D341Med (cell line): ENCODE data around the gene ICAM4.

ENCODE experiments used
- DNase-seq: peaks from one replicate; pipeline ENCODE4 v3.0.0; 2012; ENCODE audit warnings: low spot score

Gene ICAM4

DNA sequence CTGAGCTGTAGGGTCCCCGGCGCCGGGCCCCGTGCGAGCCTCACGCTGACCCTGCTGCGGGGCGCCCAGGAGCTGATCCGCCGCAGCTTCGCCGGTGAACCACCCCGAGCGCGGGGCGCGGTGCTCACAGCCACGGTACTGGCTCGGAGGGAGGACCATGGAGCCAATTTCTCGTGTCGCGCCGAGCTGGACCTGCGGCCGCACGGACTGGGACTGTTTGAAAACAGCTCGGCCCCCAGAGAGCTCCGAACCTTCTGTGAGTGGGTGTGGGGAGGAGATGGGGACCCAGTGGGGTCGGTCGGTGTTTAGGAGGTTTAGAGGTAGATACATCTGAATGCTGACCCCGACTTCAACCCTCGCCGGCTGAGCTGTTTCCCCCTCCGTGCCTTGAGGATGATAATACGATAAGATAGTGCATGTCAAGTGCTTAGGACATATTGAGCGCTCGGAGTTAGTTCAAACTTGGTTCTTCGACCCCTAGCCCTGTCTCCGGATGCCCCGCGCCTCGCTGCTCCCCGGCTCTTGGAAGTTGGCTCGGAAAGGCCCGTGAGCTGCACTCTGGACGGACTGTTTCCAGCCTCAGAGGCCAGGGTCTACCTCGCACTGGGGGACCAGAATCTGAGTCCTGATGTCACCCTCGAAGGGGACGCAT, 4.9 kb downstream of the ICAM4 start:
- DNase-seq, result no peak

DNA sequence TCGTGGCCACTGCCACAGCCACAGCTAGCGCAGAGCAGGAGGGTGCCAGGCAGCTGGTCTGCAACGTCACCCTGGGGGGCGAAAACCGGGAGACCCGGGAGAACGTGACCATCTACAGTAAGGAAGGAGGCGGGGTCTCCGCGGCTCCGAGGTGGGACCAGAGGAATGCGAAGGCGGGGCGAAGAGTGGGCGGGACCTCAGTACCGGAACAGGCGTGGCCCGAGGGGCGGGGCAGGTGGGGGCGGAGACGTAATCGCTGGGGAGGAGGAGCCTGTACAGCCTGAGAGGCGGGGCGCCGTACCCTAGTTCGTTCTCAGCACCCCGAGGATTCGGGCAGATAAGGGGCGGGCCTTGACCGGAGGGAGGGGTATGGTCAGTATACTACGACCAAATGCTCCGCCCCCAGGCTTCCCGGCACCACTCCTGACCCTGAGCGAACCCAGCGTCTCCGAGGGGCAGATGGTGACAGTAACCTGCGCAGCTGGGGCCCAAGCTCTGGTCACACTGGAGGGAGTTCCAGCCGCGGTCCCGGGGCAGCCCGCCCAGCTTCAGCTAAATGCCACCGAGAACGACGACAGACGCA, 5.5 kb downstream of the ICAM4 start:
- DNase-seq, result peak; percentile 82

DNA sequence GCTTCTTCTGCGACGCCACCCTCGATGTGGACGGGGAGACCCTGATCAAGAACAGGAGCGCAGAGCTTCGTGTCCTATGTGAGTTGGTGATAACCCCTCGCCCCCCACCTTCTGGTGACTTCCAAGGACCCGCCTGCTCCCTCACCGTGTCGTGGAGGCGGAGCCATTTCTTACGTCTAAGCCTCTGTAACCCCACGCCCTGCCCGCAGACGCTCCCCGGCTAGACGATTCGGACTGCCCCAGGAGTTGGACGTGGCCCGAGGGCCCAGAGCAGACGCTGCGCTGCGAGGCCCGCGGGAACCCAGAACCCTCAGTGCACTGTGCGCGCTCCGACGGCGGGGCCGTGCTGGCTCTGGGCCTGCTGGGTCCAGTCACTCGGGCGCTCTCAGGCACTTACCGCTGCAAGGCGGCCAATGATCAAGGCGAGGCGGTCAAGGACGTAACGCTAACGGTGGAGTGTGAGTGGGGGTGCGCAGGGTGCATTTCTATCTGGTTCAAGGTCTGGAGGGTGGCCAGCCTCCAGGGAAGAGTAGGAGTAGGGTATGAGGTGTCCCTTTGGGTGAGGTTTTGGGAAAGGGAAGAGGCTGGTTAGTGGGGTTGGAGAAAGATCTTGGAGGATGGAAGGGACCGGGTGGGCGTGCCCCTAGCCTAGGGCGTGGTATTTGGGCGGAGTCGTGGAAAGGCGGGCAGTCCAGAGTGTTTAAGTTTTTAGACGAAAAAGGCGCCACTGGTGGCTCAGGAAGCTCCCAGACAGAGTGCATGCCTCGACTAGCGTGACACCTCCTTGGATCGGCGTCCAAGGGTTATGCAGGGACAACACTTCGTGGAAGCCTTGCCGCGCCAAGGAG, 6.3 kb downstream of the ICAM4 start:
- DNase-seq, result no peak

DNA sequence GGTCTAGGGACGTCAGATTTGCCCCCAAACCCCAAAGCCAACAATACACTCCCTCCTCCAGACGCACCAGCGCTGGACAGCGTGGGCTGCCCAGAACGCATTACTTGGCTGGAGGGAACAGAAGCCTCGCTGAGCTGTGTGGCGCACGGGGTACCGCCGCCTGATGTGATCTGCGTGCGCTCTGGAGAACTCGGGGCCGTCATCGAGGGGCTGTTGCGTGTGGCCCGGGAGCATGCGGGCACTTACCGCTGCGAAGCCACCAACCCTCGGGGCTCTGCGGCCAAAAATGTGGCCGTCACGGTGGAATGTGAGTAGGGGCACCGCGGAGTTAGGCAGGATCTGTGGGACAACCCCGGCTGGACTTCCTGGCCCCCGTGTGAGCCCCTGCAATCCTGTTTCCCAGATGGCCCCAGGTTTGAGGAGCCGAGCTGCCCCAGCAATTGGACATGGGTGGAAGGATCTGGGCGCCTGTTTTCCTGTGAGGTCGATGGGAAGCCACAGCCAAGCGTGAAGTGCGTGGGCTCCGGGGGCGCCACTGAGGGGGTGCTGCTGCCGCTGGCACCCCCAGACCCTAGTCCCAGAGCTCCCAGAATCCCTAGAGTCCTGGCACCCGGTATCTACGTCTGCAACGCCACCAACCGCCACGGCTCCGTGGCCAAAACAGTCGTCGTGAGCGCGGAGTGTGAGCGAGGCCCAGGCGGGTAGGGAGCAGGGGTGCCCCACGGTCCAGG, 7.0 kb downstream of the ICAM4 start:
- DNase-seq, result no peak

DNA sequence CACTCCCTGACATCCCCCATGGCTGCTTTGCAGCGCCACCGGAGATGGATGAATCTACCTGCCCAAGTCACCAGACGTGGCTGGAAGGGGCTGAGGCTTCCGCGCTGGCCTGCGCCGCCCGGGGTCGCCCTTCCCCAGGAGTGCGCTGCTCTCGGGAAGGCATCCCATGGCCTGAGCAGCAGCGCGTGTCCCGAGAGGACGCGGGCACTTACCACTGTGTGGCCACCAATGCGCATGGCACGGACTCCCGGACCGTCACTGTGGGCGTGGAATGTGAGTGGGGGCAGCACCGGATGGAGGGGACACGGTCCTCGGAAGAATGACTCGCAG, 7.6 kb downstream of the ICAM4 start:
- no peak for DNase-seq

DNA sequence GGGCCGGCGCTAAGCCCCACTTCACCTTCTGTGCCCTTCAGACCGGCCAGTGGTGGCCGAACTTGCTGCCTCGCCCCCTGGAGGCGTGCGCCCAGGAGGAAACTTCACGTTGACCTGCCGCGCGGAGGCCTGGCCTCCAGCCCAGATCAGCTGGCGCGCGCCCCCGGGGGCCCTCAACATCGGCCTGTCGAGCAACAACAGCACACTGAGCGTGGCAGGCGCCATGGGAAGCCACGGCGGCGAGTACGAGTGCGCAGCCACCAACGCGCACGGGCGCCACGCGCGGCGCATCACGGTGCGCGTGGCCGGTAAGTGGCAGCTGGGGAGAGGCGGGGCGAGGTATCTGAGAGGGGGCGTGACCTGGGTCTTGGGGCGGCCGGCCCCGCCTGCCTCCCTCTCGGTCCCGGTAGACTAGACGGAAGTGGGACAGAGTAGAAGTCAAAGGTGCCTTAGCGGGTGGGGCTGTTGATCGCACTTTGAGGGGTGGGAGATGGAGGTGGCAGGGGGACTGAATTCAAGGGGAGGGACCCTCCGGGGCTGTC, 8.6 kb downstream of the ICAM4 start:
- no peak for DNase-seq

DNA sequence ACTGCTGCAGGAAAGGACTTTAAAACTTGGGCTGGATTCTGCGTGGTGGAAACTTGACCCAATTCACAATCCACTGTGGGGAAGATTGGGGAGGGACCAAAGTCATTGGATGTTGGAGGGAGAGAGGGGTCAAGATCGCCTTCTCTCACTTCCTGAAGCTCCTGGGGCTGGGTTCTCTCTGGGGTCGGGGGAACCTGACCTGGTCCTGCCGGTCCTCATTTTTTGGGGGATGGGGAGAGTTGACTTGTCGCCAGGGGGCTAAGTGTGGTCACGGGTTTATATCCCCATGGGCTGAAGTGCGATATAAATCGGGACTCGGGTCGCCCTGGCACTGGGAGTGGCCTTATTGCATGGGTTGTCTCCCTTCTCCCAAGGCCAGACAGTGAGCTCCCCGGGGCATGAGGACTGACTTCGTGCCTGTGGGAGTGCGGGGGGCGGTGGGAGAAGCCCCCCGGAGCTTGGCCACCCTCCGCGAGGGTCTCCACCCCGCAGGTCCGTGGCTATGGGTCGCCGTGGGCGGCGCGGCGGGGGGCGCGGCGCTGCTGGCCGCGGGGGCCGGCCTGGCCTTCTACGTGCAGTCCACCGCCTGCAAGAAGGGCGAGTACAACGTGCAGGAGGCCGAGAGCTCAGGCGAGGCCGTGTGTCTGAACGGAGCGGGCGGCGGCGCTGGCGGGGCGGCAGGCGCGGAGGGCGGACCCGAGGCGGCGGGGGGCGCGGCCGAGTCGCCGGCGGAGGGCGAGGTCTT, 9.3 kb downstream of the ICAM4 start:
- no peak for DNase-seq

DNA sequence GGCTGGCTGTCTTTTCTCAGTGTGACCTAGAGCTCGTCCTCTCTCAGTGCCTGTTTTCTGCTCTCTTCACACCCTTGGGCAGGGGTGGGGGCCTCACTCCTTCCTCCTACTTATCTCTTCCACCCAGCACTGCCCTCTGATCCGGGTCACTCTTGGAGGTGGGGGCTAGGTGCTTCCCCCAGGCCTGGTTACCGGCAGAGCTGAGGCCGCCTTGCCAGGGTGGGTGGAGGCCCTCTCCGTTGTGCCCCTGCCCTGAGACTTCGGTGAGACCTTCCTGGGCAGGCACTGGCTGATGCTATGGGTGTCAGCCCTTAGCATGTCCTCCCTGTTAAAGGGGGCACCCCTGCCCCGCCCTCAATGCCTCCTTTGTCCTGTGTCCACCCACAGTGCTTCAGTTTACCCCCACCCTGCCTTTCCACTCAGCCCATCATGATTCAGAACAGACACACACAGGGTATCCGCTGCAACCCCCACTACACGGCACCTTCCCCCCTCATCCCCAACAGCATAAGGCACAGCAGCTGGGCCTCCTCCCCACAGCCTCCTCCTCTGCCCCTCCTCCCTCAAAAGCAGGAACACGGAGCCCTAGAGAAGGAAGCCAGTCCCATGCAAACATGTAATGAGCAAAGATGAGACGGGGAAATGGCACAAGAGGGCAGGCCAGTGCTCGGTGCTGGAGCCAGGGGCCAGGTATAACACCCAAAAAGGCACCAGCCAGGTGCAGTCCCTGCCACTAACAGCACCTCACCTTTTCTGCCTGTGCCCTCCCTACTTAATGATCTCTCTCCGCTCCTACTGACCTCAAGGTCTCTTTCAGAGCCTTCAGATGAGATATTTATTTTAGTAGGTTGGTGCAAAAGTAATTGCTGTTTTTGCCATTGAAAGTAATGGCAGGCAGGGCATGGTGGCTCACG, 13.0 kb downstream of the ICAM4 start:
- no peak for DNase-seq

DNA sequence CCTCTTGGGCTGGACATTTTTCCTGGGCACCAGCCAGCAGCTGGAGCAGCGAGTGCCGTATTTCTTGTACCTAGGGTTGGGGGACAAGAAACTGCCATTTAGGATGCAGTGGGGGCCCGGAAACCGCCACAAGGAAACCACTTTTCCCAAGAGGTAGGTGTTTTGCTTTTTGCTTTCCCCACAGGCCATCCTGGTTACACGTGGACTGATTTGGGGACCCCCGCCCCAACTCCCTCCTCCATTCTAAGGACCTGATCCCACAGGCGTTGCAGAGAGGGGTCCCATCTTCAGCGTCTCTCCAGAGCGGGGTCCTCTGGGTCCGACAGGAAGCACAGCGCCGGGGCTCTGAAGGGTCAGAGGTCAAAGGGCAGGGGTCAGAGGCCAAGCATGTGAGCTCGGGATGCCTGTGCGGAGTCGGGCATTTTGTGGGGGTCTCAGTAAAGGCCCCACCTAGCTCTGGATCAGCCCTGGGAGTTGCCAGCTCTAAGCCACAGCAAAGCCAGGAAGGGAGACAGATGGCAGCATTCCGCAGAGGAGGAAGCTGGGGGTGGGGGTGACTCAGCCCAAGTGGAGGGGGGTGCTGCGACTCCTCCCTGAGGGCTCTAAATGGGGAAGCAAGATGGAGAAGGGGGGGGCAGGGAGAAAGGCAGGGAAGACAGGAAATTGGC, 18.5 kb downstream of the ICAM4 start:
- peak; percentile 66 for DNase-seq

DNA sequence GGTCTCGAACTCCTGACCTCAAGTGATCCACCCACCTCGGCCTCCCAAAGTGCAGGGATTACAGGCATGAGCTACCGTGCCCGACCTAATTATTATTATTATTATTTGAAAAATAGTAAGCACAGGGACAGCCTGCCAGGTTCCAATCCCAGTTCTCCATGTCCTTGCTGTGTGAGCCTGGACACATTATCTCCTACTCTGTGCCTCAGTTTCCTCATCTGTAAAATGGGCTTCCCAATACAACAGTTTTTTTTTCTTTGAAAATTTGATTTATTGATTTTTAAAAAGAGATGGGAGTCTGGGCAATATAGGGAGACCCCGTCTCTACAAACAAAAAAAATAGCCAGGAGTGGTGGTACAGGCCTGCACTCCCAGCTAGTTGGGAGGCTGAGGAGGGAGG, 19.6 kb downstream of the ICAM4 start:
- DNase-seq, result no peak

DNA sequence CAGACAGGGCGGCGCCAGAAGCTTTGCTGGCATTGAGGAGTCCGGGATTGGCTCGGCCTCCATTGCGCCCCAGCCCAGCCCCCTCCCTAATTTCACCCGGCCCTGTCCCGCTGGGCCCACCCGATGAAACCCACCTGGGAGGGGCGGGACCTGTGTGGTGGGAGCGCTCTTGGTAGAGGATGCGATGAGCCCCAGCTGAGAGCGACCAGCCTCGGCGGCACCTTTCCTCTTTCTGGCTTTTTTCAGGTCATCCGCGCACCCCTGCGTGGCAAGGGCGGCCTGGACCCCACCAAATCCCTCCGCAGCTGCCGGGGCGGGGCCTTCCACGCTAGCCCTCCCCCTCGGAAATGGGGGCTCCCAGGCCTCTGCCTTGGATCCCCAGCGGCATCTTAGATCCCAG, 22.7 kb downstream of the ICAM4 start, which contains the start of gene ZGLP1:
Gene ZGLP1 (minus strand): TSS at position 393 of the 400 bp plus-strand sequence.
- DNase-seq, result no peak

DNA sequence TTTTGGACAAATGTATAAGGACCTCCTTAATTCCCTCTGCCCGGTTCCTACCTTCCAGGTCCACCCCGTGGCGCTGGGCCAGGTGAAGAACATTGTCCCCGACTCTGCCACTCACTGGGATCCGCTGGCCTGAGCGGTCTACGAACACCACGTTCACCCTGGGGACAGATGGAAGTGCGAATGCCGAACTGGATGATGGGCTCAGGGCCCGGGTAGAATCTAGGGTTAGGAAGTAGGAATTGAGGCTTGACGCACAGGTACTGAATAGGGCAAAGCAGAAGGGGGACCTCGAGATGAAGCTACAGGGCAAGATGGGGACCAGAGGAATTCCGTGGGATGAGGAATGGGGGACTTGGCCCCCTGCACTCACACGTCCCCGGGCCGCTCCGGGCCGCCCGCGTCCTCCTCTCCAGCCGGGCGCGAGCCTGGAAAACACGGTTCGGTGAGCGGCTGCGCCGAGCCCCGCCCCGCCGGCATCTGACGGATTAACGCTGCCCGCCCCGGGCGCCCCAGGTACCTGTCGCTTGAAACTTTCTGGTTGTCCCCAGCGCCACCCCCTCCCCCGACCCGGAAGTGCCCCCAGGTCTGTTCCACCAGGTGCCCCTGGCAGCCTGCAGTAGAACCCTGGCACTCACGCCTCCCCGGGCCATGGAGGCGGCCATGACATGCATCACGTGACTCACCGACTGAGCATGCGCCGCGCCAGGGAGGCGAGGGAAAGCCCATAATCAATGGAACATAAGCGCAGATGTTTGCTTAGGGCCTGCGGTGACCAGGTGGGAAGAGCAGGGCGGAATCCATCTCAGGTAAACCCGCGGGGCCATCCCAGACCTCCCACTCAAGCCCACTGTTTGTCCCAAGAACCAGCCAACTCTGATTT, 28.8 kb downstream of the ICAM4 start, which contains the start of gene FDX2:
Gene FDX2 (minus strand): TSS at position 681 of the 880 bp plus-strand sequence. CDS start 19 bp downstream, at position 662.
- DNase-seq, result peak; percentile 94

DNA sequence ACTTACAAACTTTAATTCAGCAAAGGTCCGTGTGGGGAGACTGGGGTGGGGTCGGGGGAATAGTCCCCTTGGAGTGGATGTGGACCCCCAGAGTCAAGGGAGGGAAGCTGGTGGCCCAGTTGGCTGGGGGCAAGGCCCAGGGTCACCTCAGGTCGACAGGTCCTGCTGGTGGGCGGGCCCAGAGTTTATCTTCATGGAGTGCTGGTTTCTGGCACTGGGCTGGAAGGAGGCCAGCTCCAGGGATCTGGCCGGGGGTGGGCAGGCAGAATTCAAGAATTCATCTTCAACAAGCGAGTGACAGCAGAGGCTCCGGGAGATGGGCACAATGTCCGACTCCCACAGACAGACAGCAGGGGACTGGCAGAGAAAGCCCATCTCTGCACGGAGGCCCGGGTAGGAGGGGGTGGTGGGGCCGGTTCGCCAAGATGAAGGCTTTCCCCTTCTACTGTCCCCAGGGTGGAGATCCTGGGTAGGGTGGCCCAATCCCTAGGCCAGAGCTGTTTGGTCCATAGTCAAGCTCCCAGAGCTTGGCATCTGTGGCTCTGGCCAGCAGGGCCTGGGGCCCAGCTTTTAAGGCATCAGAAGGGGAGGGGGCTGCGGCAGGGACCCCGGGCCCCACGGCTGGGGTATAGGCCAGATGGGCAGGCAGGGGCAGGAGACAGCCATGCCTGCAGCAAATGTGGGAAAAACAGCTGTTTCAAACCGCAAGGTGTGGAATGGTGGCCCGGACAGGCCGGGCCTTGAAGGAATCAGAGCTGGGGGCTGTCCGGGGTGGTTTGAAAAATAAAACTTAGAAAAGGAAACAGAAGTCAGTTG, 29.7 kb downstream of the ICAM4 start:
- no peak for DNase-seq

DNA sequence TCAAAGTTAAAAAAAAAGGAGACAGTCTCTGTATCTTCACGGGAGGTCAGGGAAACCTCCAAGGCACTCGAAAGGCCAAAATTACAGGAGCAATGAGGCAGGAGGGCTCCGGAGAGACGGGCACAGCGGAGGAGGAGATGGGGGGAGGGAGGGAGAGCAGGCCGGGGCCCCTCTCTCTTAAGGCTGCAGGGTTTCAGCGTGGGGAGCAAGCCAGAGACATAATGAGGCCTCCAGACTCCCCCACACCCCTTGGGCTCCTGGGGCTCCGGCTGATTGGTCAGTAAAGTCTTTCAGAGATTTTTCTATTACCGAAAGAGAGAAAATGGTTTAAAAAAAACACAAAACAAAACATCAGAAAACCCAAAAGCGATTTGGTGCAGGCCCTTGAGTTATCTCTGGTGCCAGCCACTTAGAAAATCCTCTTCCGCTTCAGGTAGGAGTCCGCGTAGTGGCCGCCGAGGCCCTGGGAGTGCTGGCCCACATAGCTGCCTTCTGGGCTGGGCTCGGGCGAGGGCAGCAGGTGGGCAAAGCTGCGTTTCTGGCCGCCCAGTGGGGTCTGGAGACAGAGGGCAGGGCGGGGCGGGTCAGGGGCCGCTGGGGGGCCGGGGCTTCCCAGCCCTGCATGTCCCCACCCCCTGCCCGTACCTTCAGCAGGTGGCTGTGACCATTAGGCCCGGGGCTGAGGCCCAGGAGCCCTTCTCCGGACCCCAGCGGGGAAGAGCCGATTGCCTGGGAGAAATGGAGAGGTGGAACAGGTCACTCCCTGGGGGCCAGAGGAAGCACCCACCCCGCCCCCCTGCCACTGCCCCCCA, 30.5 kb downstream of the ICAM4 start:
- DNase-seq, result no peak

DNA sequence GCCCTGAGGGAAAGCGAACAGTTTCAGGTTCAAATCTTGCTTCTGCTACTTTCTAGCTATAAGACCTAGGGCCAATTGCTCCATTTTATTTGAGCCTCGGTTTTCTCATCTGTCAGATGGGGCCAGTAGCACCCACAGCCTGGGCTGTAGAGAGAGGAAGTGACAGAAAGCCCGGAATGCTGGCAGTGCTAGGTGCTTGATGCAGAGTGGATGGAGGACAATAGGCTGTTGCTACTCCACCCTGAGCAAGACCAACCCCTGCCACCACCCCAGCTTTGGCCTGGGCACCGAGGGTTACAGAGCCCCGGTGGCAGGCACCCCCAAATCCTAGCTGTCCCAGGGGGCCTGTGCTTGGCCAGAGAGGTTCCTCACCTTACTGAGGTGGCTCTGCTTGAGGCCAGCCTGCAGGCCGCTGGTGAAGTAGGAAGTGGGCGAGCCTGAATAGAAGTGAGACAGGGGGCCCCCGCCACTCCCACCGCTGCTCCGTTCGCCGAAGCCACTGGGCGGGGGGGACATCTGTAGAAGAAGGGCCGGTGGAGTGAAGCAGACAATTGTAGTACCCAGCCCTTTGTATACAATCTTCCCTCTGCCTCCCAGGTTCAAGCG, 31.2 kb downstream of the ICAM4 start:
- DNase-seq, result no peak

DNA sequence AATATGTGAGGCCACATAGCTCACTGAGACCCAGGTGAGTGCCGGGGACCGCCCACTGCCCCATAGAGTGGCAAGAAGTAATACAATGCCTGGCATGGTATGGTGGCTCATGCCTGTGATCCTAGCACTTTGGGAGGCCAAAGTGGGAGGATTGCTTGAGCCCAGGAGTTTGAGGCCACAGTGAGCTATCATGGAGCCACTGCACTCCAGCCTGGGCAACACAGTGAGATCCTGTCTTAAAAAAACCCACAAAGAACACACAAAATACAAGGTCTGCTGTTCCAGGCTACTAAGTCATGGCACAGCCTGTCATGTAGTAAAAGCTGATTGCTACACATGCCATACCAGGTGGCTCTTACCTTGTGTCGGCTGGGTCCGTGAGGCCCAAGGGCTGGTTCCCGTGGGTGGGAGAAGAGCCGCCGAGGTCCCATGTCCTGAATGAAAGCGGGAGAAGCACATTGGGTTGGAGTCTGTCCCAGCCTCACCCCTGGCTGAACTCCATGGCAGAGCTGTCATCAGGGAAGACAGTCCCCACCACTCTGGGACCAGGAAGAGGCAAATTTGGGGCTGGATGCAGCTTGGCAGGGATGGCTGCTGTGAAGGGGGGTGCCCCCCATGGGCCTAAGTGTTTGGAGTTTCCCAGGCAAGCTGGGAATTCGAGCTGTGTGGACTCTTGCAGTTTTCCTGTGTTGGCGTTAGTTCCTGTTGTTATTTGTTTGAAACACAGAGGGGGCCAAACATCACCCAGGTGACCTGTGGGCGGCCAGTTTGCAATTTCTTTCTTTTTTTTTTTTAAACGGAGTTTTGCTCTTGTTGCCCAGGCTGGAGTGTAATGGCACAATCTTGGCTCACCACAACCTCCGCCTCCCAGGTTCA, 32.3 kb downstream of the ICAM4 start:
- no peak for DNase-seq
